ENCODE data around the gene IL11. TPM values are rescaled to one million over a fixed set of nuclear protein-coding genes. Genes with fewer than 3 reads are reported as not detected.

The IL11 gene
- polyA plus RNA-seq, 2 of the 4 experiments (the other 2 are of a cell fraction) = 52.4 to 100.0 TPM

- peaks cover 26% of the 10 kb centered on the region for H3K4me1 ChIP-seq
- no peak overlapping the region for H3K4me2 ChIP-seq
- no peak for DNase-seq (ENCODE audit: low read depth in 1 of 2, low spot score in 1 of 2)
- 85% methylated on average over 9 of the region's 9 CpGs for WGBS (ENCODE audit: missing lambda C conversion rate)
- H3K9me3 ChIP-seq = no peaks in the 10 kb centered on the region
- 0 out of 5 replicates have a peak, but pooled peaks of 1 of the 2 experiments have one; percentile 9 for TF ChIP-seq RAD21 (conservative IDR thresholded peaks at IDR 0.05 in 1 of 2, IDR thresholded peaks at IDR 0.05 in 1 of 2)
- no peak for TF ChIP-seq JUN (IDR thresholded peaks at IDR 0.05)
- peak overlapping the region; percentile 4 to 61; a peak in 3 of 6 replicates for H3K27ac ChIP-seq
- ATAC-seq = no peak
- POLR2A ChIA-PET = no interaction called here
- H3K4me3 ChIP-seq = no peak overlapping the region
- FAIRE-seq = no peak
- CTCF ChIA-PET = interaction anchor here (1.3 to 3.1 kb wide), 7 partner anchors 8 to 204 kb away, joined by 3 to 16 read pairs (median 4); partner anchors contain the start of gene DNAAF3
Observed at GRCh38 chr19:55344444-55344843, 25.8 kb downstream of the IL11 start.

- WGBS (ENCODE audit: missing lambda C conversion rate) = 87% methylated on average over 27 of the region's 50 CpGs
- CTCF ChIA-PET = interaction anchor here (1.7 to 2.8 kb wide), 3 partner anchors 40 to 76 kb away, joined by 5 to 23 read pairs (median 6); partner anchors contain the start of gene TMEM238
- TF ChIP-seq HMGXB4 (CRISPR knock-in tag; IDR thresholded peaks at IDR 0.05; ENCODE audit: borderline replicate concordance) (no peak), BHLHE40 (IDR thresholded peaks at IDR 0.05; ENCODE audit: low read depth, low read length) (no peak), CTCF (IDR thresholded peaks at IDR 0.05) (no peak)
- Histone ChIP-seq H3K4me1 (peaks cover 34% of the 10 kb centered on the region), H3K4me3 (peak overlapping the region; percentile 63; the same call in 2 of the 3 replicates), H3K9me3 (no peaks in the 10 kb centered on the region), H3K4me2 (peak overlapping the region; percentile 89), H3K27ac (peak overlapping the region; percentile 87 to 92; a peak in 5 of 6 replicates)
- POLR2A ChIA-PET = interaction anchor here (0.7 to 1.6 kb wide), 4 partner anchors 11 to 83 kb away, joined by 3 read pairs; partner anchors contain the start of genes PPP6R1 and UBE2S
- ATAC-seq = no peak
- FAIRE-seq = no peak
- no peak for DNase-seq (ENCODE audit: low read depth in 1 of 2, low spot score in 1 of 2)
Observed at GRCh38 chr19:55341595-55342531, 28.4 kb downstream of the IL11 start.

- Histone ChIP-seq H3K4me2 (peak overlapping the region; percentile 89), H3K27ac (peak overlapping the region; percentile 87 to 92), H3K4me3 (peak overlapping the region; percentile 63), H3K9me3 (no peaks in the 10 kb centered on the region), H3K4me1 (peaks cover 34% of the 10 kb centered on the region)
- TF ChIP-seq HDAC2 (IDR thresholded peaks at IDR 0.05) (no peak), RAD21 (conservative IDR thresholded peaks at IDR 0.05 in 1 of 2, IDR thresholded peaks at IDR 0.05 in 1 of 2) (peak in 1 of 2 experiments; percentile 14; a peak in 1 of 5 replicates)
- no peak for FAIRE-seq
- no CpG with 5 or more reads among the region's 15 CpGs for WGBS (ENCODE audit: missing lambda C conversion rate)
- peak; percentile 9 to 21; a peak in 4 of 6 replicates for ATAC-seq
- DNase-seq (ENCODE audit: low read depth in 1 of 2, low spot score in 1 of 2) = peak; percentile 71 to 93
- ChIA-PET POLR2A (interaction anchor here (0.7 to 1.6 kb wide), 4 partner anchors 10 to 82 kb away, joined by 3 read pairs; partner anchors contain the start of genes PPP6R1 and UBE2S), CTCF (interaction anchor here (0.6 to 2.8 kb wide), 6 partner anchors 10 to 77 kb away, joined by 3 to 23 read pairs (median 6); partner anchors contain the start of gene TMEM238)
Observed at GRCh38 chr19:55341171-55341588, 29.1 kb downstream of the IL11 start.

- CTCF ChIA-PET = interaction anchor here (0.6 to 2.8 kb wide), 7 partner anchors 9 to 77 kb away, joined by 3 to 23 read pairs (median 5); partner anchors contain the start of gene TMEM238
- peak overlapping the region; percentile 87 to 92 for H3K27ac ChIP-seq
- ATAC-seq (peak in 1 of 2 experiments; percentile 1; a peak in 1 of 6 replicates), DNase-seq (ENCODE audit: low read depth in 1 of 2, low spot score in 1 of 2) (no peak), FAIRE-seq (no peak)
- peak overlapping the region; percentile 89 for H3K4me2 ChIP-seq
- POLR2A ChIA-PET = interaction anchor here (1.6 kb wide), 1 partner anchor 67 kb away, joined by 3 read pairs; the partner anchor contains the start of gene UBE2S
- no peaks in the 10 kb centered on the region for H3K9me3 ChIP-seq
- 1% methylated on average over 17 of the region's 24 CpGs for WGBS (ENCODE audit: missing lambda C conversion rate)
- H3K4me3 ChIP-seq = peak overlapping the region; percentile 63
- H3K4me1 ChIP-seq = peaks cover 30% of the 10 kb centered on the region
- TF ChIP-seq BCL3 (IDR thresholded peaks at IDR 0.05) = no peak
- 0 out of 5 replicates have a peak, but pooled peaks have one; percentile 3 to 24 for TF ChIP-seq RAD21 (conservative IDR thresholded peaks at IDR 0.05 in 1 of 2, IDR thresholded peaks at IDR 0.05 in 1 of 2)
- no peak for TF ChIP-seq MYC (IDR thresholded peaks at IDR 0.05; ENCODE audit: borderline replicate concordance, low read length)
- no peak for TF ChIP-seq CHD2 (IDR thresholded peaks at IDR 0.05; ENCODE audit: low read length, partially characterized antibody)
- no peak for TF ChIP-seq CBX8 (IDR thresholded peaks at IDR 0.05)
- no peak for TF ChIP-seq KDM5A (IDR thresholded peaks at IDR 0.05)
- no peak for TF ChIP-seq JUNB (IDR thresholded peaks at IDR 0.05)
- TF ChIP-seq HEYL (CRISPR knock-in tag; IDR thresholded peaks at IDR 0.05) = no peak
- no peak for TF ChIP-seq SMC3 (IDR thresholded peaks at IDR 0.05)
- TF ChIP-seq E2F6 (IDR thresholded peaks at IDR 0.05; ENCODE audit: borderline replicate concordance, low read depth) = no peak
- TF ChIP-seq EHF (CRISPR knock-in tag; IDR thresholded peaks at IDR 0.05) = no peak
- peak; percentile 23; the same call in 1 of the 3 replicates for TF ChIP-seq CTCF (IDR thresholded peaks at IDR 0.05)
- no peak for TF ChIP-seq ZSCAN20 (CRISPR knock-in tag; IDR thresholded peaks at IDR 0.05)
- TF ChIP-seq RARB (CRISPR knock-in tag; IDR thresholded peaks at IDR 0.05) = no peak
Observed at GRCh38 chr19:55340784-55341147, 29.5 kb downstream of the IL11 start.
